IMR-90 (cell line): ENCODE data around the gene AGPAT3. TPM values are rescaled to one million over a fixed set of nuclear protein-coding genes. Genes with fewer than 3 reads are reported as not detected.

Experiments used
- ATAC-seq: fragments of 200-7000 bp; cut with Tn5 transposase; 2 replicates; pipeline ENCODE4 v1.9.1; 2020; ENCODE audit warnings: low read depth, mild to moderate bottlenecking, moderate library complexity
- BruUV-seq: library from RNA; stranded (reverse); fragments of 400-500 nt; replicated peaks from 2 replicates; lab custom pipeline; 2021; lab: Mats Ljungman, UMichigan
- CTCF ChIA-PET: fragments of 300-600 bp; formaldehyde crosslinking; extraction: SDS; loops from one replicate; lab custom pipeline; 2021; ENCODE audit warnings: antibody characterized with exemption; lab: Yijun Ruan, JAX
- POLR2A ChIA-PET: fragments of 300-600 bp; sonication (Branson Sonifier 250); formaldehyde crosslinking; loops from one replicate; lab custom pipeline; 2022; ENCODE audit warnings: antibody characterized with exemption; ENCODE audit not compliant: unreplicated experiment; lab: Charles Lee
- DNase-seq: peaks from one replicate; pipeline ENCODE4 v3.0.0; 2013
- H2AFZ ChIP-seq: replicated peaks from 2 replicates; pipeline ENCODE3; 2013; ENCODE audit warnings: low read length, mild to moderate bottlenecking; ENCODE audit not compliant: poor library complexity
- H2AK5ac ChIP-seq: 2 replicates; pipeline ENCODE4 v1.6.1; 2013; ENCODE audit warnings: low read depth, low read length, inconsistent platforms
- H2AK9ac ChIP-seq: replicated peaks from 2 replicates; pipeline ENCODE3; 2013; ENCODE audit warnings: mild to moderate bottlenecking, low read depth, low read length, moderate library complexity; ENCODE audit not compliant: poor library complexity
- H2BK120ac ChIP-seq: 2 replicates; pipeline ENCODE4 v1.6.1; 2013; ENCODE audit warnings: low read depth, low read length, inconsistent platforms
- H2BK15ac ChIP-seq: 3 replicates; pipeline ENCODE4 v1.6.1; 2013; ENCODE audit warnings: low read depth, low read length, inconsistent platforms
- H2BK20ac ChIP-seq: 2 replicates; pipeline ENCODE4 v1.6.1; 2013; ENCODE audit warnings: low read depth, mild to moderate bottlenecking, inconsistent platforms, low read length, moderate library complexity
- H2BK5ac ChIP-seq: 2 replicates; pipeline ENCODE4 v1.6.1; 2013; ENCODE audit warnings: mild to moderate bottlenecking, low read depth, low read length, inconsistent platforms; ENCODE audit not compliant: poor library complexity, severe bottlenecking
- H3K14ac ChIP-seq: replicated peaks from 2 replicates; pipeline ENCODE4 v1.6.1; 2013; ENCODE audit warnings: low read depth, low read length, inconsistent platforms
- H3K18ac ChIP-seq: 2 replicates; pipeline ENCODE4 v1.6.1; 2013; ENCODE audit warnings: low read depth, low read length, control low read depth
- H3K23ac ChIP-seq: 2 replicates; pipeline ENCODE4 v1.6.1; 2013; ENCODE audit warnings: low read depth, low read length, inconsistent platforms
- H3K27ac ChIP-seq: 2 replicates; pipeline ENCODE4 v1.5.1; 2013; ENCODE audit warnings: mild to moderate bottlenecking, control low read depth, low read length; ENCODE audit not compliant: insufficient read depth
- H3K27me3 ChIP-seq: 2 replicates; pipeline ENCODE4 v1.6.1; 2013; ENCODE audit warnings: low read length; ENCODE audit not compliant: control insufficient read depth, insufficient read depth
- H3K36me3 ChIP-seq: 2 replicates; pipeline ENCODE4 v1.6.1; 2013; ENCODE audit warnings: low read length, mixed read lengths; ENCODE audit not compliant: control insufficient read depth, insufficient read depth
- H3K4ac ChIP-seq: 2 replicates; pipeline ENCODE4 v1.6.1; 2013; ENCODE audit warnings: low read depth, low read length, inconsistent platforms
- H3K4me1 ChIP-seq: 2 replicates; pipeline ENCODE4 v1.6.1; 2013; ENCODE audit warnings: low read length, mixed read lengths; ENCODE audit not compliant: control insufficient read depth, insufficient read depth
- H3K4me2 ChIP-seq: 2 replicates; pipeline ENCODE4 v1.6.1; 2013; ENCODE audit warnings: low read depth, mild to moderate bottlenecking, control low read depth, low read length, moderate library complexity
- H3K4me3 ChIP-seq: 2 replicates; pipeline ENCODE4 v1.5.1; 2013; ENCODE audit warnings: low read depth, mild to moderate bottlenecking, control low read depth, low read length, moderate library complexity; ENCODE audit not compliant: insufficient read depth
- H3K56ac ChIP-seq: 2 replicates; pipeline ENCODE4 v1.6.1; 2013; ENCODE audit warnings: low read length, inconsistent platforms; ENCODE audit not compliant: insufficient read depth; ENCODE audit errors: extremely low read depth
- H3K79me1 ChIP-seq, 2 experiments: 2 replicates each; pipeline ENCODE4 v1.6.1; 2013; ENCODE audit warnings: low read length in 2 of 2, inconsistent platforms in 1 of 2, low read depth in 1 of 2
- H3K9ac ChIP-seq: 2 replicates; pipeline ENCODE4 v1.6.1; 2013; ENCODE audit warnings: low read depth, low read length, control low read depth
- H3K9me1 ChIP-seq: 2 replicates; pipeline ENCODE4 v1.6.1; 2013; ENCODE audit warnings: low read length, inconsistent platforms; ENCODE audit not compliant: insufficient read depth
- H3K9me3 ChIP-seq: 2 replicates; pipeline ENCODE4 v1.6.1; 2013; ENCODE audit warnings: low read length; ENCODE audit not compliant: control insufficient read depth, insufficient read depth
- H4K20me1 ChIP-seq: 2 replicates; pipeline ENCODE4 v1.6.1; 2013; ENCODE audit warnings: low read length, inconsistent platforms; ENCODE audit not compliant: insufficient read depth
- H4K5ac ChIP-seq: 2 replicates; pipeline ENCODE4 v1.6.1; 2013; ENCODE audit warnings: mild to moderate bottlenecking, low read depth, low read length, control low read depth
- H4K8ac ChIP-seq, 2 experiments: 2 replicates each; pipeline ENCODE4 v1.6.1; 2013; ENCODE audit warnings: low read depth in 2 of 2, low read length in 2 of 2, control low read depth in 1 of 2, inconsistent platforms in 1 of 2
- H4K91ac ChIP-seq: 2 replicates; pipeline ENCODE4 v1.6.1; 2013; ENCODE audit warnings: low read depth, low read length, inconsistent platforms; ENCODE audit not compliant: insufficient read depth
- FOS ChIP-seq: fragments of 150-350 bp; IDR thresholded peaks from 2 replicates; pipeline ENCODE4 v1.6.1; 2016; ENCODE audit warnings: low read depth, low read length
- MAZ ChIP-seq: IDR thresholded peaks from 2 replicates; pipeline ENCODE4 v1.6.1; 2012; ENCODE audit warnings: low read depth, mild to moderate bottlenecking, low read length, improper control_type of control experiment, moderate library complexity, borderline replicate concordance
- WGBS, 2 experiments: methylation state at CpG; one replicate each; pipeline versions ENCODE4 v1.1.5 to v1.1.7; 2013; ENCODE audit warnings: missing lambda C conversion rate in 2 of 2; ENCODE audit not compliant: insufficient read length in 1 of 2; ENCODE audit errors: extremely low coverage in 2 of 2; 5-methylcytosine and 5-hydroxymethylcytosine counted together
- dilution Hi-C: fragments of 300-500 bp; cut with HindIII; formaldehyde crosslinking; loops from one replicate; pipeline ENCODE4 v1.14.3; 2018; ENCODE audit warnings: low sequenced_read_pairs; ENCODE audit not compliant: unreplicated experiment
- in situ Hi-C: fragments of 300-500 bp; cut with MboI; formaldehyde crosslinking; loops from 3 replicates; pipeline ENCODE4 v1.14.3; 2019; ENCODE audit warnings: low sequenced_read_pairs, inconsistent platforms, mixed read lengths
- intact Hi-C: fragments of 100-400 bp; cut with micrococcal nuclease; formaldehyde crosslinking; loops from 2 replicates; pipeline ENCODE4 v1.10.0; 2022
- polyA plus RNA-seq, 3 experiments: library from polyadenylated mRNA; depleted of rRNA; stranded (reverse); fragments of >200 nt; gene quantifications; 2 replicates each; pipeline ENCODE4 v1.2.3, GENCODE V29; 2012; ENCODE audit warnings: low replicate concordance in 1 of 3
- total RNA-seq: library from RNA; depleted of rRNA; stranded (reverse); fragments of >200 nt; gene quantifications from 2 replicates; pipeline ENCODE4 v1.2.3, GENCODE V29; 2012

AGPAT3 gene
- total and polyA plus RNA-seq, 2 of the 4 experiments (the other 2 are of a cell fraction) = 27.1 to 38.7 TPM

GRCh38 chr21:43889069-43889468 is 24.0 kb downstream of the AGPAT3 start:
- H2AK5ac ChIP-seq = no peak overlapping the region
- WGBS, 2 experiments = no CpG with 5 or more reads among the region's 3 CpGs
- H4K5ac ChIP-seq = no peak overlapping the region
- H3K14ac ChIP-seq = no peak overlapping the region
- no peak overlapping the region for H4K8ac ChIP-seq
- no peak overlapping the region for H3K56ac ChIP-seq
- H3K4me3 ChIP-seq = no peak overlapping the region
- H3K36me3 ChIP-seq = peaks cover 2% of the 10 kb centered on the region
- in situ Hi-C loops = no loop called here
- no peak overlapping the region for H2AFZ ChIP-seq
- no peak overlapping the region for H3K4ac ChIP-seq
- H4K91ac ChIP-seq = no peak overlapping the region
- peaks cover 55% of the 10 kb centered on the region for H4K20me1 ChIP-seq
- ATAC-seq (no peak), DNase-seq (no peak)
- H3K9ac ChIP-seq = no peak overlapping the region
- H3K27ac ChIP-seq = no peak overlapping the region
- intact Hi-C loops = no loop called here
- no peak overlapping the region for H2AK9ac ChIP-seq
- no peak overlapping the region for H3K18ac ChIP-seq
- no peak overlapping the region for H2BK120ac ChIP-seq
- ChIA-PET CTCF (no interaction called here), POLR2A (no interaction called here)
- H3K9me1 ChIP-seq = peaks cover 6% of the 10 kb centered on the region
- no peak overlapping the region for H2BK15ac ChIP-seq
- dilution Hi-C loops = no loop called here
- H3K27me3 ChIP-seq = no peaks in the 10 kb centered on the region
- no peak overlapping the region for H3K4me2 ChIP-seq
- H2BK5ac ChIP-seq = no peak overlapping the region
- TF ChIP-seq MAZ = no peak
- TF ChIP-seq FOS = no peak
- H2BK20ac ChIP-seq = no peak overlapping the region
- no peak overlapping the region for H3K23ac ChIP-seq
- H3K79me1 ChIP-seq = peaks cover 30 to 81% of the 10 kb centered on the region in 2 experiments
- H3K4me1 ChIP-seq = peaks cover 6% of the 10 kb centered on the region; the same call in 1 of the 2 replicates
- no TSS peak for BruUV-seq
- no peaks in the 10 kb centered on the region for H3K9me3 ChIP-seq
